AG04450 (cell line): ENCODE results near the gene VGLL4. TPM values are rescaled to one million over a fixed set of nuclear protein-coding genes. Genes with fewer than 3 reads are reported as not detected.

Experiments
- CTCF ChIA-PET: fragments of 300-600, 350-600 bp; formaldehyde crosslinking; extraction: SDS; loops from one replicate; lab custom pipeline; 2022; ENCODE audit warnings: antibody characterized with exemption, inconsistent platforms; lab: Charles Lee
- POLR2A ChIA-PET: fragments of 350-600 bp; formaldehyde crosslinking; extraction: SDS; loops from one replicate; lab custom pipeline; 2021; ENCODE audit warnings: antibody characterized with exemption, inconsistent platforms; lab: Yijun Ruan, JAX
- DNase-seq: peaks from one replicate; pipeline ENCODE4 v3.0.0-alpha.2; 2011; ENCODE audit warnings: low read depth, low spot score
- H3K27ac ChIP-seq: one replicate; pipeline ENCODE4 v1.5.1; 2012; ENCODE audit warnings: low read depth, low read length, control low read depth
- H3K27me3 ChIP-seq: one replicate; pipeline ENCODE4 v1.6.0; 2012; ENCODE audit warnings: low read length; ENCODE audit not compliant: control insufficient read depth, insufficient read depth
- H3K4me3 ChIP-seq: 2 replicates; pipeline ENCODE4 v1.5.1; 2011; ENCODE audit warnings: mild to moderate bottlenecking, low read depth, low read length, control low read depth
- H3K9me3 ChIP-seq: 2 replicates; pipeline ENCODE4 v1.5.1; 2012; ENCODE audit warnings: low read length; ENCODE audit not compliant: control insufficient read depth, insufficient read depth
- CTCF ChIP-seq: IDR thresholded peaks from 2 replicates; pipeline ENCODE4 v1.5.1; 2011; ENCODE audit warnings: low read depth, low read length, control low read depth, inconsistent platforms
- polyA plus RNA-seq: library from polyadenylated mRNA; depleted of rRNA; stranded (reverse); fragments of >200 nt; gene quantifications from 2 replicates; pipeline ENCODE4 v1.2.3, GENCODE V29; 2011

Gene VGLL4
- polyA plus RNA-seq, 1 experiment: 30.5 TPM

GRCh38 chr3:11565492-11565891, 78.2 kb downstream of the VGLL4 start:
- no peak for TF ChIP-seq CTCF
- CTCF ChIA-PET: no interaction called here
- POLR2A ChIA-PET: no interaction called here
- no peaks in the 10 kb centered on the region; the same call in 1 of the 2 replicates for H3K9me3 ChIP-seq
- H3K27ac ChIP-seq: no peak overlapping the region
- no peak for DNase-seq
- no peaks in the 10 kb centered on the region for H3K27me3 ChIP-seq
- H3K4me3 ChIP-seq: no peak overlapping the region

DNA sequence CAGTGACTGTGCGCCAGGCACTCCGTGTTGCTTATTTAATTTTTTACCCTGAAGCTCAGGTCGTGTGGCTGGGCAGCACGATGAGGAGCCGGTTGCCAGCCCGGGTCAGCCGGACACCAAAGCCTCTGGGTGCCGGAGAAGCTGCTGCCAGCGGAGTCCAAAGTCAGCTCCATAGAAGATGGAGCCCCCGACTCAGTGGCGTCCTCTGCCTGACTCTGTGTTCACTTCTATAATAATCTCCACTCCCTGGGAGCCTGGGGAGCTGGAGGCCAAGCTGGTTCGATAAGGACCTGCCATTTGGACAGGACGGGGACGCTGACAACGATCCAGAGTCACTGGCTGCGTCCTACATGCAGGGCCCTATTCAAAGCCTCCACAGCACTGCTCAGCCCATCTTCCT, 78.6 kb downstream of the VGLL4 start:
- no peak for DNase-seq
- H3K4me3 ChIP-seq: no peak overlapping the region
- no peak for TF ChIP-seq CTCF
- no peaks in the 10 kb centered on the region; the same call in 1 of the 2 replicates for H3K9me3 ChIP-seq
- no peaks in the 10 kb centered on the region for H3K27me3 ChIP-seq
- H3K27ac ChIP-seq: no peak overlapping the region
- ChIA-PET CTCF (no interaction called here), POLR2A (no interaction called here)

DNA sequence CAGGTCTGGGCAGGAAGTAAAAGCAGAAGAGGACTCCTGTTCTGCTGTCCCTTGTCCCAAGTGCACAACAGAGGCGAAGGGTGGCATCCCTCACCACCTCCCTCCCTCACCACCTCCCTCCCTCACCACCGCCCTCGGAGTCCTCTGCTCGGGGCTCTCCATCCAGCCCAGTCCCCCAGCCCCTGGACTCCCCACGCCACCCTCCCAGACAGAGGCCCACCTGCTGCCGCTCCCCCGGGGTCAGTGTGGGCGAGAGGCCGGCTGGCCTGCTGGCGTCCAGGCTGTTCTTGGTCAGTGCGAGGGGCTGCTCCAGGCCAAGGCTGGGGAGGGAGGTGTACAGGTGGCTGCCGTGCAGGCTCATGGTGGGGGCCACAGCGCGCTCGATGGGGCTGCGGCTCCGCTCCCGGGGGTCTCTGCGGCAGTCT, 79.1 kb downstream of the VGLL4 start:
- POLR2A ChIA-PET: no interaction called here
- no peak for TF ChIP-seq CTCF
- CTCF ChIA-PET: no interaction called here

DNA sequence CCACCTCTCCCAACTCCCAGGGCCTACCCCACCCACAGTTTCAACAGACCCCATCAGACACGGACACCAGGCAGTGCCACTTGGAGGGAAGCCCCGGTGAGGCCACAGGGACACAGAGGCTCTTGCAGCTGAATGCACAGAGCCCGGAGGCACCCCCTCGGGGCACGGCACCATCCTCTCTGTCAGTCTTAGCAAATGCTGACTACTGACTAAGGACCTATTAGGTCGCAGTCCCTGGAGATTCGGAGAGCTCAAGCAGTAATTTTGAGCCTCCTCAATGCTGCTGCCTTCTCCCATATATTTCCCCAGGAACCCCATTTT, 79.9 kb downstream of the VGLL4 start:
- ChIA-PET CTCF (no interaction called here), POLR2A (interaction anchor here (1.8 kb wide), 1 partner anchor 10 kb away, joined by 5 read pairs; no protein-coding TSS in a partner anchor)
- TF ChIP-seq CTCF: no peak
- Histone ChIP-seq H3K4me3 (no peak overlapping the region), H3K27ac (no peak overlapping the region), H3K9me3 (no peaks in the 10 kb centered on the region; the same call in 1 of the 2 replicates), H3K27me3 (no peaks in the 10 kb centered on the region)
- no peak for DNase-seq

More for the DNA sequence above, 79.1 kb downstream of the VGLL4 start:
- Histone ChIP-seq H3K27me3 (no peaks in the 10 kb centered on the region), H3K9me3 (no peaks in the 10 kb centered on the region; the same call in 1 of the 2 replicates), H3K4me3 (no peak overlapping the region), H3K27ac (no peak overlapping the region)
- no peak for DNase-seq

DNA sequence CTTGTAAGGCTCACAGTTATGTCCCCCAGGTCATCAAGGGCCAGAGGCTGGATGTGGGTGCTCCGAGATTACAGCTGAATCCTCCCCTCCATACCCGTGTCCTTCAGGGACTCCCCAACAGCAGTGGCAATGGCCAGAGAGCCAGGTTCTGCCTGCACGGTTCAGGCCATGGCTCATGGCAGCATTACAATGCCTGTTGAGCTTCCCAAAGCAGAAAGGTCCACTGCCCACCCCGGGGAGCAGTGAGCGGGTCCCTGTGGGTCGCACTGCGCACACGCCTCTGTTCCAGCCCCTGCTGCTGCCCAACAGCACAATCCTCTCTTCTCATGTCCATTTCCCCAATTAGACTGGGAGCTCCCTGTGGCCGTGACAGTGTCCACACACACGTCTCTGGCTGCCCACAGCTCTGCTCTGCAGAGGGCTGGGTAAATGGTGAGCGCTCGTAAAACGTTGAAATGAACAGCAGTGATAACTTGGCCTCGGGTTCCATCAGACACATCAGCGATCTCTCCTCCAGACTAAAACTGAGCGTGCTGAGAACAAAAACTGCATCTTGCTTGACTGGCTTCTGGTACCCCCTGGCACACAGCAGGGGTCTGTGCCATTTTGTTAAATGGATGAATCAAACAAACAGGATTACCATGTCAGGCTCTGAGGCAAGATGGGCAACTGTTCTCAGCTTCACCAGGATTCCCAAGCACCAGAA, 80.4 kb downstream of the VGLL4 start:
- POLR2A ChIA-PET: interaction anchor here (1.8 kb wide), 1 partner anchor 9 kb away, joined by 5 read pairs; no protein-coding TSS in a partner anchor
- Histone ChIP-seq H3K9me3 (no peaks in the 10 kb centered on the region; the same call in 1 of the 2 replicates), H3K27ac (no peak overlapping the region), H3K4me3 (no peak overlapping the region), H3K27me3 (no peaks in the 10 kb centered on the region)
- TF ChIP-seq CTCF: no peak
- DNase-seq: no peak
- CTCF ChIA-PET: interaction anchor here (2.1 to 2.2 kb wide), 2 partner anchors 88 to 185 kb away, joined by 5 to 7 read pairs; no protein-coding TSS in a partner anchor
